HepG2 (cell line): Measurements from ENCODE around the gene TRMT1L. TPM values are rescaled to one million over a fixed set of nuclear protein-coding genes. Genes with fewer than 3 reads are reported as not detected.

Experiments used
- ATM ChIP-seq: fragments of 450-650 bp; IDR thresholded peaks from 2 replicates; pipeline ENCODE4 v1.7.1; 2017; ENCODE audit warnings: mild to moderate bottlenecking, borderline replicate concordance
- BRCA1 ChIP-seq: sonication (generic); formaldehyde crosslinking; IDR thresholded peaks from 2 replicates; pipeline ENCODE4 v1.4.0; 2020; ENCODE audit warnings: missing genetic modification reagents
- ETV6 ChIP-seq: sonication (generic); formaldehyde crosslinking; conservative IDR thresholded peaks from 2 replicates; pipeline ENCODE4 v1.4.0; 2020; ENCODE audit warnings: missing genetic modification reagents
- FOXK1 ChIP-seq: sonication (generic); formaldehyde crosslinking; IDR thresholded peaks from 2 replicates; pipeline ENCODE4 v1.4.0; 2020; ENCODE audit warnings: low read depth, missing genetic modification reagents, borderline replicate concordance
- GTF2F1 ChIP-seq: fragments of 150-350 bp; IDR thresholded peaks from 2 replicates; pipeline ENCODE4 v1.6.1; 2014; ENCODE audit warnings: low read length
- KDM5B ChIP-seq: sonication (generic); formaldehyde crosslinking; IDR thresholded peaks from 2 replicates; pipeline ENCODE4 v1.4.0; 2020; ENCODE audit warnings: missing genetic modification reagents, mild to moderate bottlenecking, borderline replicate concordance
- NONO ChIP-seq, 2 experiments: fragments of 450-650 bp in 1 of 2; sonication (generic) in 1 of 2; formaldehyde crosslinking in 1 of 2; IDR thresholded peaks in 1 of 2; conservative IDR thresholded peaks in 1 of 2; 2 replicates each; pipeline versions ENCODE4 v1.6.1 to v1.8.0; 2017 to 2022; ENCODE audit warnings: mild to moderate bottlenecking in 1 of 2, missing genetic modification reagents in 1 of 2, moderate library complexity in 1 of 2
- REPIN1 ChIP-seq: sonication (generic); formaldehyde crosslinking; IDR thresholded peaks from 2 replicates; pipeline ENCODE4 v1.8.0; 2022; ENCODE audit warnings: missing genetic modification reagents, low read depth, mild to moderate bottlenecking, borderline replicate concordance
- SMARCC2 ChIP-seq: fragments of 450-650 bp; IDR thresholded peaks from 2 replicates; pipeline ENCODE4 v1.6.1; 2017; ENCODE audit warnings: antibody characterized with exemption, mild to moderate bottlenecking
- SMARCE1 ChIP-seq: fragments of 450-650 bp; IDR thresholded peaks from 2 replicates; pipeline ENCODE4 v1.6.1; 2017; ENCODE audit warnings: borderline replicate concordance
- SP140L ChIP-seq: sonication (generic); formaldehyde crosslinking; IDR thresholded peaks from 2 replicates; pipeline ENCODE4 v1.4.0; 2020; ENCODE audit warnings: missing genetic modification reagents, borderline replicate concordance
- SRY ChIP-seq: sonication (generic); formaldehyde crosslinking; IDR thresholded peaks from 2 replicates; pipeline ENCODE4 v1.8.0; 2022; ENCODE audit warnings: mild to moderate bottlenecking, missing genetic modification reagents
- SSRP1 ChIP-seq: IDR thresholded peaks from 2 replicates; pipeline ENCODE4 v1.6.1; 2016; ENCODE audit warnings: control low read depth
- U2AF2 ChIP-seq: fragments of 200-400 bp; formaldehyde crosslinking; IDR thresholded peaks from 2 replicates; pipeline ENCODE4 v1.6.1; 2017; ENCODE audit warnings: low read depth, mild to moderate bottlenecking, low read length
- ZC3H4 ChIP-seq: sonication (generic); formaldehyde crosslinking; IDR thresholded peaks from 2 replicates; pipeline ENCODE4 v1.4.0; 2020; ENCODE audit warnings: missing genetic modification reagents, borderline replicate concordance
- ZFAT ChIP-seq: sonication (generic); formaldehyde crosslinking; conservative IDR thresholded peaks from 2 replicates; pipeline ENCODE4 v1.8.1; 2023; ENCODE audit warnings: missing genetic modification reagents, inconsistent platforms
- ZFP36 ChIP-seq: fragments of 150-350 bp; IDR thresholded peaks from 2 replicates; pipeline ENCODE4 v1.6.1; 2018; ENCODE audit warnings: borderline replicate concordance, low read length, low read depth; ENCODE audit not compliant: partially characterized antibody
- ZNF143 ChIP-seq: sonication (generic); formaldehyde crosslinking; IDR thresholded peaks from 2 replicates; pipeline ENCODE4 v1.4.0; 2020; ENCODE audit warnings: missing genetic modification reagents
- ZNF510 ChIP-seq: sonication (generic); formaldehyde crosslinking; IDR thresholded peaks from 2 replicates; pipeline ENCODE4 v1.4.0; 2020; ENCODE audit warnings: low read depth, mild to moderate bottlenecking, missing genetic modification reagents
- ZNF629 ChIP-seq: sonication (generic); formaldehyde crosslinking; conservative IDR thresholded peaks from 2 replicates; pipeline ENCODE4 v1.5.0; 2020; ENCODE audit warnings: missing genetic modification reagents
- ZNF709 ChIP-seq: sonication (generic); formaldehyde crosslinking; IDR thresholded peaks from 2 replicates; pipeline ENCODE4 v1.5.0; 2020; ENCODE audit warnings: mild to moderate bottlenecking, missing genetic modification reagents
- ZNF749 ChIP-seq: sonication (generic); formaldehyde crosslinking; IDR thresholded peaks from 2 replicates; pipeline ENCODE4 v1.8.0; 2022; ENCODE audit warnings: mild to moderate bottlenecking, missing genetic modification reagents, moderate library complexity, borderline replicate concordance
- ZNF773 ChIP-seq: sonication (generic); formaldehyde crosslinking; IDR thresholded peaks from 2 replicates; pipeline ENCODE4 v1.4.0; 2020; ENCODE audit warnings: missing genetic modification reagents, borderline replicate concordance
- polyA plus RNA-seq, 8 experiments: library from polyadenylated mRNA; depleted of rRNA in 3 of 8; stranded (reverse) in 7 of 8; unstranded in 1 of 8; fragments of >200 nt; fragmentation: Illumina TruSeq in 4 of 8; extraction: Trizol in 4 of 8; gene quantifications; 2 replicates each; pipeline versions ENCODE4 v1.2.1 to v1.2.3, GENCODE V29; 2011 to 2016; ENCODE audit warnings: low read depth in 4 of 8, missing spikeins in 1 of 8, mixed read lengths in 1 of 8; ENCODE audit not compliant: insufficient read depth in 1 of 8
- total RNA-seq, 5 experiments: library from RNA; depleted of rRNA; stranded (reverse); fragments of >200 nt; fragmentation: Illumina TruSeq; extraction: Trizol; gene quantifications; 2 replicates each; pipeline ENCODE4 v1.2.3, GENCODE V29; 2016; ENCODE audit warnings: low read depth in 1 of 5
- TF ChIP-seq, protein P1 (sequence below): sonication (generic); formaldehyde crosslinking; IDR thresholded peaks from 2 replicates; pipeline ENCODE4 v1.4.0; 2020; ENCODE audit warnings: missing genetic modification reagents
- TF ChIP-seq, protein P2 (sequence below): sonication (generic); formaldehyde crosslinking; IDR thresholded peaks from 2 replicates; pipeline ENCODE4 v1.4.0; 2020; ENCODE audit warnings: missing genetic modification reagents
- TF ChIP-seq, protein P3 (sequence below): sonication (generic); formaldehyde crosslinking; IDR thresholded peaks from 2 replicates; pipeline ENCODE4 v1.5.1; 2020; ENCODE audit warnings: missing genetic modification reagents, mild to moderate bottlenecking, borderline replicate concordance

The TRMT1L gene
- total and polyA plus RNA-seq, 2 of the 13 experiments (the other 11 are each of a cell fraction or from before 2014, with no cell fraction given) = 17.9 to 19.2 TPM

DNA sequence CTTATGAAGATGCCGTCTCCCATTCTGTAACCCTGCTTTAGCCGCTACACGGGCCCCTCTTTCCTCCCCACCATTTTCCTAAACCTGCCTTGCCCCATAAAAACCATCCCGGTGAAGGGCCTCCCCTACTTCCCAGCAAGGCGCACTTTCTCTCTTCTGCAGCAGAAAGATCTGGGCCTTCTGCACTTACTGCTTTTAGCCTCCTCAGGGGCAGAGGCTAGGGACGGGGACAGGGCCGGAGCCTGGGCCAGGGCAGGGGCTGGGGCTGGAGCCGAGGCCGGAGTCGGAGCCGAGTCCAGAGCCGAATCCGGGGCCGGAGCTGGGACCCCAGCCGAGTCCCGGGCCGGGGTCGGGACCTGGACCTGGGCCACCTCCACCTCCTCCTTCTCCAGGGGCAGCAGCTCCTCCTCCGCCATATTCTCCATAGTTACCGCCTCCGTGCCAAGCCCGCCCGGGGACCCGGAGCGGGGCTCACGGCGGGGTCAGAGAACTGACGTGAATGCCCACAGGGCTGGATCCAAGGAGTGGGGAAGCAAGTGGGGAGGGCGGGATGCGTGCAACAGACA is 382 bp downstream of the TRMT1L start (continued):
- no peak for TF ChIP-seq NONO (IDR thresholded peaks at IDR 0.05)
- no peak for TF ChIP-seq NONO (CRISPR knock-in tag; conservative IDR thresholded peaks at IDR 0.05)
- TF ChIP-seq, protein P1, sequence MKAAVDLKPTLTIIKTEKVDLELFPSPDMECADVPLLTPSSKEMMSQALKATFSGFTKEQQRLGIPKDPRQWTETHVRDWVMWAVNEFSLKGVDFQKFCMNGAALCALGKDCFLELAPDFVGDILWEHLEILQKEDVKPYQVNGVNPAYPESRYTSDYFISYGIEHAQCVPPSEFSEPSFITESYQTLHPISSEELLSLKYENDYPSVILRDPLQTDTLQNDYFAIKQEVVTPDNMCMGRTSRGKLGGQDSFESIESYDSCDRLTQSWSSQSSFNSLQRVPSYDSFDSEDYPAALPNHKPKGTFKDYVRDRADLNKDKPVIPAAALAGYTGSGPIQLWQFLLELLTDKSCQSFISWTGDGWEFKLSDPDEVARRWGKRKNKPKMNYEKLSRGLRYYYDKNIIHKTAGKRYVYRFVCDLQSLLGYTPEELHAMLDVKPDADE (CRISPR knock-in tag) = no peak
- no peak for TF ChIP-seq ATM
- no peak for TF ChIP-seq ZNF709 (CRISPR knock-in tag)
- TF ChIP-seq U2AF2 = no peak
- no peak for TF ChIP-seq GTF2F1
- no peak for TF ChIP-seq ZNF143 (CRISPR knock-in tag)
- 0 out of 2 replicates have a peak, but pooled peaks have one; percentile 39 for TF ChIP-seq ZNF773 (CRISPR knock-in tag)
- no peak for TF ChIP-seq ZNF629 (CRISPR knock-in tag)
- no peak for TF ChIP-seq BRCA1 (CRISPR knock-in tag)
- no peak for TF ChIP-seq ZFAT (CRISPR knock-in tag)
- TF ChIP-seq SRY (CRISPR knock-in tag) = peak; percentile 93
- no peak for TF ChIP-seq SMARCE1
- no peak for TF ChIP-seq SMARCC2
- TF ChIP-seq SSRP1 (CRISPR knock-in tag) = no peak
- TF ChIP-seq ZNF749 (CRISPR knock-in tag) = no peak
- TF ChIP-seq, protein P2, sequence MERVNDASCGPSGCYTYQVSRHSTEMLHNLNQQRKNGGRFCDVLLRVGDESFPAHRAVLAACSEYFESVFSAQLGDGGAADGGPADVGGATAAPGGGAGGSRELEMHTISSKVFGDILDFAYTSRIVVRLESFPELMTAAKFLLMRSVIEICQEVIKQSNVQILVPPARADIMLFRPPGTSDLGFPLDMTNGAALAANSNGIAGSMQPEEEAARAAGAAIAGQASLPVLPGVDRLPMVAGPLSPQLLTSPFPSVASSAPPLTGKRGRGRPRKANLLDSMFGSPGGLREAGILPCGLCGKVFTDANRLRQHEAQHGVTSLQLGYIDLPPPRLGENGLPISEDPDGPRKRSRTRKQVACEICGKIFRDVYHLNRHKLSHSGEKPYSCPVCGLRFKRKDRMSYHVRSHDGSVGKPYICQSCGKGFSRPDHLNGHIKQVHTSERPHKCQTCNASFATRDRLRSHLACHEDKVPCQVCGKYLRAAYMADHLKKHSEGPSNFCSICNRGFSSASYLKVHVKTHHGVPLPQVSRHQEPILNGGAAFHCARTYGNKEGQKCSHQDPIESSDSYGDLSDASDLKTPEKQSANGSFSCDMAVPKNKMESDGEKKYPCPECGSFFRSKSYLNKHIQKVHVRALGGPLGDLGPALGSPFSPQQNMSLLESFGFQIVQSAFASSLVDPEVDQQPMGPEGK (CRISPR knock-in tag) = 0 out of 2 replicates have a peak, but pooled peaks have one; percentile 9
- TF ChIP-seq ETV6 (CRISPR knock-in tag) = no peak
- TF ChIP-seq ZNF510 (CRISPR knock-in tag) = peak; percentile 12; the same call in 1 of the 2 replicates
- 0 out of 2 replicates have a peak, but pooled peaks have one; percentile 8 for TF ChIP-seq KDM5B (CRISPR knock-in tag)
- TF ChIP-seq REPIN1 (CRISPR knock-in tag) = no peak
- TF ChIP-seq ZC3H4 = peak; percentile 72; the same call in 1 of the 2 replicates
- TF ChIP-seq SP140L (CRISPR knock-in tag) = 0 out of 2 replicates have a peak, but pooled peaks have one; percentile 57
- no peak for TF ChIP-seq FOXK1 (CRISPR knock-in tag)
- TF ChIP-seq, protein P3, sequence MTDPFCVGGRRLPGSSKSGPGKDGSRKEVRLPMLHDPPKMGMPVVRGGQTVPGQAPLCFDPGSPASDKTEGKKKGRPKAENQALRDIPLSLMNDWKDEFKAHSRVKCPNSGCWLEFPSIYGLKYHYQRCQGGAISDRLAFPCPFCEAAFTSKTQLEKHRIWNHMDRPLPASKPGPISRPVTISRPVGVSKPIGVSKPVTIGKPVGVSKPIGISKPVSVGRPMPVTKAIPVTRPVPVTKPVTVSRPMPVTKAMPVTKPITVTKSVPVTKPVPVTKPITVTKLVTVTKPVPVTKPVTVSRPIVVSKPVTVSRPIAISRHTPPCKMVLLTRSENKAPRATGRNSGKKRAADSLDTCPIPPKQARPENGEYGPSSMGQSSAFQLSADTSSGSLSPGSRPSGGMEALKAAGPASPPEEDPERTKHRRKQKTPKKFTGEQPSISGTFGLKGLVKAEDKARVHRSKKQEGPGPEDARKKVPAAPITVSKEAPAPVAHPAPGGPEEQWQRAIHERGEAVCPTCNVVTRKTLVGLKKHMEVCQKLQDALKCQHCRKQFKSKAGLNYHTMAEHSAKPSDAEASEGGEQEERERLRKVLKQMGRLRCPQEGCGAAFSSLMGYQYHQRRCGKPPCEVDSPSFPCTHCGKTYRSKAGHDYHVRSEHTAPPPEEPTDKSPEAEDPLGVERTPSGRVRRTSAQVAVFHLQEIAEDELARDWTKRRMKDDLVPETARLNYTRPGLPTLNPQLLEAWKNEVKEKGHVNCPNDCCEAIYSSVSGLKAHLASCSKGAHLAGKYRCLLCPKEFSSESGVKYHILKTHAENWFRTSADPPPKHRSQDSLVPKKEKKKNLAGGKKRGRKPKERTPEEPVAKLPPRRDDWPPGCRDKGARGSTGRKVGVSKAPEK (CRISPR knock-in tag) = no peak
- TF ChIP-seq ZFP36 = no peak
